HCT116 (cell line): ENCODE data around the gene ZBTB38. TPM values are rescaled to one million over a fixed set of nuclear protein-coding genes. Genes with fewer than 3 reads are reported as not detected.

Source experiments
- ATAC-seq: fragments of 200-7000 bp; cut with Tn5 transposase; 2 replicates; pipeline ENCODE4 v1.9.1; 2020; ENCODE audit warnings: mild to moderate bottlenecking, moderate library complexity
- BruUV-seq: library from RNA; stranded (reverse); fragments of 400-500 nt; replicated peaks from 2 replicates; lab custom pipeline; 2021; lab: Mats Ljungman, UMichigan
- CTCF ChIA-PET: fragments of 300-600 bp; sonication (Branson Sonifier 250); formaldehyde crosslinking; loops from one replicate; lab custom pipeline; 2021; ENCODE audit warnings: antibody characterized with exemption; lab: Charles Lee
- POLR2A ChIA-PET: fragments of 300-600, 350-600 bp; sonication (Branson Sonifier 250); formaldehyde crosslinking; loops from one replicate; lab custom pipeline; 2021; ENCODE audit warnings: antibody characterized with exemption; lab: Charles Lee
- RAD21 ChIA-PET, 2 experiments: fragments of 300-600 bp; sonication (Branson Sonifier 250); formaldehyde crosslinking; loops; one replicate each; lab custom pipeline; 2023; ENCODE audit warnings: low total read pairs in 2 of 2; ENCODE audit not compliant: uncharacterized antibody in 2 of 2, unreplicated experiment in 2 of 2, low non-redundant PET in 1 of 2; lab: Charles Lee
- DNase-seq: peaks from one replicate; pipeline ENCODE4 v3.0.0-alpha.2; 2010; ENCODE audit warnings: low read depth, low spot score
- H2AFZ ChIP-seq: fragments of 200-600 bp; shearing (Covaris generic), sonication (generic); 2 replicates; pipeline ENCODE4 v1.6.1; 2017; ENCODE audit warnings: low read depth, mixed run types, mixed read lengths, antibody characterized with exemption, low read length; ENCODE audit not compliant: poor library complexity, severe bottlenecking
- H3K27ac ChIP-seq: 2 replicates; pipeline ENCODE4 v1.5.1; 2012; ENCODE audit warnings: low read depth, low read length
- H3K27me3 ChIP-seq: fragments of 200-600 bp; sonication (generic); 2 replicates; pipeline ENCODE4 v1.6.1; 2016; ENCODE audit warnings: mixed run types, low read length, mixed read lengths; ENCODE audit not compliant: insufficient read depth
- H3K36me3 ChIP-seq, 2 experiments: fragments of 200-500 bp in 1 of 2; fragments of 200-600 bp in 1 of 2; sonication (Bioruptor generic) in 1 of 2; sonication (generic) in 1 of 2; 2 replicates each; pipeline versions ENCODE4 v1.5.1 to v1.6.1; 2014 to 2016; ENCODE audit warnings: low read length in 2 of 2, inconsistent platforms in 1 of 2, mixed read lengths in 1 of 2, mixed run types in 1 of 2; ENCODE audit not compliant: insufficient read depth in 2 of 2, control insufficient read depth in 1 of 2
- H3K4me1 ChIP-seq, 2 experiments: fragments of 200-600 bp in 1 of 2; sonication (generic) in 1 of 2; 2 replicates each; pipeline versions ENCODE4 v1.5.1 to v1.6.1; 2012 to 2017; ENCODE audit warnings: low read length in 2 of 2, inconsistent platforms in 1 of 2, mild to moderate bottlenecking in 1 of 2, mixed read lengths in 1 of 2, mixed run types in 1 of 2, moderate library complexity in 1 of 2; ENCODE audit not compliant: insufficient read depth in 2 of 2, control insufficient read depth in 1 of 2
- H3K4me2 ChIP-seq: fragments of 200-600 bp; sonication (generic); 2 replicates; pipeline ENCODE4 v1.6.1; 2017; ENCODE audit warnings: mixed run types, low read length, mixed read lengths
- H3K4me3 ChIP-seq, 2 experiments: fragments of 200-600 bp in 1 of 2; sonication (generic) in 1 of 2; replicated peaks in 1 of 2; 2 replicates each; pipeline ENCODE4 v1.5.1; 2011 to 2016; ENCODE audit warnings: low read length in 2 of 2, control low read depth in 1 of 2, low read depth in 1 of 2, mild to moderate bottlenecking in 1 of 2, mixed read lengths in 1 of 2, mixed run types in 1 of 2
- H3K79me2 ChIP-seq: fragments of 200-600 bp; sonication (generic); 2 replicates; pipeline ENCODE4 v1.6.1; 2017; ENCODE audit warnings: mild to moderate bottlenecking, mixed run types, low read length, moderate library complexity, mixed read lengths; ENCODE audit not compliant: insufficient read depth
- H3K9ac ChIP-seq: fragments of 200-600 bp; sonication (generic); 2 replicates; pipeline ENCODE4 v1.6.1; 2016; ENCODE audit warnings: low read length, mixed read lengths
- H3K9me2 ChIP-seq: fragments of 200-600 bp; sonication (generic), shearing (Covaris generic); 2 replicates; pipeline ENCODE4 v1.6.1; 2017; ENCODE audit warnings: mixed run types, mild to moderate bottlenecking, moderate library complexity; ENCODE audit not compliant: insufficient read depth
- H3K9me3 ChIP-seq, 2 experiments: fragments of 200-500 bp in 1 of 2; fragments of 200-600 bp in 1 of 2; sonication (Bioruptor generic) in 1 of 2; sonication (generic) in 1 of 2; 2 replicates each; pipeline ENCODE4 v1.6.1; 2014 to 2017; ENCODE audit warnings: low read length in 2 of 2, mixed read lengths in 2 of 2, inconsistent platforms in 1 of 2, low read depth in 1 of 2, mild to moderate bottlenecking in 1 of 2, mixed run types in 1 of 2, moderate library complexity in 1 of 2; ENCODE audit not compliant: control insufficient read depth in 1 of 2, insufficient read depth in 1 of 2
- H4K20me1 ChIP-seq: fragments of 200-600 bp; sonication (generic), shearing (Covaris generic); 2 replicates; pipeline ENCODE4 v1.6.1; 2017; ENCODE audit warnings: mixed run types, mild to moderate bottlenecking, moderate library complexity; ENCODE audit not compliant: insufficient read depth
- ATF3 ChIP-seq: IDR thresholded peaks from 2 replicates; pipeline ENCODE4 v1.6.1; 2012
- CBX3 ChIP-seq: IDR thresholded peaks from 2 replicates; pipeline ENCODE4 v1.6.1; 2012; ENCODE audit warnings: low read depth
- CTCF ChIP-seq, 3 experiments: fragments of 200-600 bp in 1 of 3; sonication (generic) in 1 of 3; IDR thresholded peaks in 2 of 3; conservative IDR thresholded peaks in 1 of 3; 2 replicates each; pipeline ENCODE4 v1.5.1; 2012 to 2017; ENCODE audit warnings: low read depth in 2 of 3, low read length in 2 of 3, antibody characterized with exemption in 1 of 3, borderline replicate concordance in 1 of 3, control low read depth in 1 of 3, mild to moderate bottlenecking in 1 of 3, mixed read lengths in 1 of 3, mixed run types in 1 of 3, moderate library complexity in 1 of 3; ENCODE audit not compliant: insufficient read depth in 1 of 3
- EGR1 ChIP-seq: IDR thresholded peaks from 2 replicates; pipeline ENCODE4 v1.6.1; 2012; ENCODE audit warnings: low read depth
- ELF1 ChIP-seq: IDR thresholded peaks from 2 replicates; pipeline ENCODE4 v1.6.1; 2012; ENCODE audit warnings: low read depth, borderline replicate concordance
- FOSL1 ChIP-seq: IDR thresholded peaks from 2 replicates; pipeline ENCODE4 v1.6.1; 2012; ENCODE audit warnings: low read depth
- JUND ChIP-seq: IDR thresholded peaks from 2 replicates; pipeline ENCODE4 v1.6.1; 2012
- MAX ChIP-seq: IDR thresholded peaks from 2 replicates; pipeline ENCODE4 v1.6.1; 2012
- POLR2AphosphoS5 ChIP-seq: IDR thresholded peaks from 2 replicates; pipeline ENCODE4 v1.6.1; 2011; ENCODE audit warnings: mild to moderate bottlenecking, low read depth, low read length, moderate library complexity
- RAD21 ChIP-seq: IDR thresholded peaks from 2 replicates; pipeline ENCODE4 v1.6.1; 2012; ENCODE audit warnings: low read depth, mild to moderate bottlenecking
- SIN3A ChIP-seq: IDR thresholded peaks from 2 replicates; pipeline ENCODE4 v1.6.1; 2012; ENCODE audit warnings: low read depth
- SRF ChIP-seq: IDR thresholded peaks from 2 replicates; pipeline ENCODE4 v1.6.1; 2012; ENCODE audit warnings: low read depth
- YY1 ChIP-seq: IDR thresholded peaks from 2 replicates; pipeline ENCODE4 v1.6.1; 2011; ENCODE audit warnings: low read length, low read depth, moderate library complexity, mild to moderate bottlenecking; ENCODE audit not compliant: insufficient replicate concordance; ENCODE audit errors: extremely low read depth
- ZBTB33 ChIP-seq: IDR thresholded peaks from 2 replicates; pipeline ENCODE4 v1.6.1; 2011; ENCODE audit warnings: mild to moderate bottlenecking, low read length, moderate library complexity; ENCODE audit not compliant: insufficient replicate concordance; ENCODE audit errors: extremely low read depth
- ZFX ChIP-seq: fragments of 450-650 bp; IDR thresholded peaks from 2 replicates; pipeline ENCODE4 v1.6.1; 2017
- ZNF274 ChIP-seq: fragments of 200-500 bp; sonication (Bioruptor generic); IDR thresholded peaks from 2 replicates; pipeline ENCODE4 v1.6.1; 2014; ENCODE audit warnings: mild to moderate bottlenecking, low read depth, low read length, inconsistent platforms
- intact Hi-C: fragments of 100-400 bp; cut with micrococcal nuclease; formaldehyde crosslinking; loops from 2 replicates; pipeline ENCODE4 v1.10.0; 2022
- total RNA-seq: library from RNA; stranded (reverse); gene quantifications from one replicate; pipeline ENCODE4 v1.2.1, GENCODE V29; 2021; ENCODE audit not compliant: unreplicated experiment

ZBTB38 gene
- total RNA-seq, 1 experiment from 2014 or later: 33.5 TPM

GRCh38 chr3:141346418-141346817 lies 21.9 kb upstream of the ZBTB38 start (continued):
- TF ChIP-seq MAX (no peak), RAD21 (no peak), ELF1 (no peak), SIN3A (no peak), SRF (no peak), ATF3 (no peak), ZFX (no peak), EGR1 (no peak), POLR2AphosphoS5 (no peak), ZNF274 (no peak)
- TF ChIP-seq, all 23 proteins: peak for 0

GRCh38 chr3:141346839-141347238 lies 21.5 kb upstream of the ZBTB38 start:
- RAD21 ChIA-PET: no interaction called here
- no peaks in the 10 kb centered on the region for H3K36me3 ChIP-seq
- H3K79me2 ChIP-seq: no peaks in the 10 kb centered on the region
- H4K20me1 ChIP-seq: no peaks in the 10 kb centered on the region
- H3K4me3 ChIP-seq: no peak overlapping the region
- DNase-seq: no peak
- H3K9me3 ChIP-seq: no peaks in the 10 kb centered on the region
- no peak overlapping the region for H3K9ac ChIP-seq
- TF ChIP-seq CTCF (IDR thresholded peaks at IDR 0.05 in 2 of 3, conservative IDR thresholded peaks at IDR 0.05 in 1 of 3; ENCODE audit: borderline replicate concordance in 1 of 3, insufficient read depth in 1 of 3, low read depth in 2 of 3, low read length in 2 of 3): no peak
- no peak for TF ChIP-seq SIN3A
- TF ChIP-seq JUND: no peak
- no peak for TF ChIP-seq CBX3
- TF ChIP-seq YY1: no peak
- no peak for TF ChIP-seq FOSL1
- TF ChIP-seq ZBTB33: no peak
- TF ChIP-seq SRF: no peak
- H3K27ac ChIP-seq: no peak overlapping the region
- ATAC-seq: no peak
- no peaks in the 10 kb centered on the region for H3K9me2 ChIP-seq
- CTCF ChIA-PET: no interaction called here
- intact Hi-C loops: no loop called here
- POLR2A ChIA-PET: no interaction called here
- no peaks in the 10 kb centered on the region for H3K27me3 ChIP-seq
- no peak overlapping the region for H3K4me2 ChIP-seq
- BruUV-seq: no TSS peak
- H2AFZ ChIP-seq: no peak overlapping the region
- no peaks in the 10 kb centered on the region for H3K4me1 ChIP-seq
